Spinal cord (tissue), 10 donors: ENCODE data around the gene SPATA31D3. TPM values are rescaled to one million over a fixed set of nuclear protein-coding genes. Genes with fewer than 3 reads are reported as not detected.
A peak's percentile ranks its signal among the peaks of the same experiment; 100 is the strongest.
"Not testable (repeated sequence)": the region's sequence is repeated elsewhere in the genome, so short reads cannot be mapped to it uniquely, and the experiment has no call there.

Experiments
- DNase-seq, 6 donors: peaks; one replicate each; pipeline versions ENCODE4 v3.0.0 to v3.0.0-alpha.2; 2013 to 2015; ENCODE audit warnings: low spot score in 6 of 6, low read depth in 4 of 6
- H3K27ac ChIP-seq: one replicate; pipeline ENCODE4 v1.5.1; 2013; ENCODE audit warnings: low read depth, low read length, control low read depth
- H3K27me3 ChIP-seq: one replicate; pipeline ENCODE4 v1.6.1; 2013; ENCODE audit warnings: low read length; ENCODE audit not compliant: control insufficient read depth, insufficient read depth
- H3K36me3 ChIP-seq: one replicate; pipeline ENCODE4 v1.6.1; 2013; ENCODE audit warnings: low read length; ENCODE audit not compliant: control insufficient read depth, insufficient read depth
- H3K4me1 ChIP-seq: one replicate; pipeline ENCODE4 v1.6.1; 2013; ENCODE audit warnings: low read length; ENCODE audit not compliant: control insufficient read depth, insufficient read depth
- H3K4me3 ChIP-seq: one replicate; pipeline ENCODE4 v1.5.1; 2013; ENCODE audit warnings: low read depth, low read length, control low read depth
- H3K9me3 ChIP-seq: one replicate; pipeline ENCODE4 v1.6.1; 2013; ENCODE audit warnings: low read length; ENCODE audit not compliant: control insufficient read depth, insufficient read depth
- WGBS: methylation state at CpG from one replicate; pipeline ENCODE4 v1.1.5; 2013; ENCODE audit warnings: missing lambda C conversion rate; ENCODE audit not compliant: insufficient coverage; 5-methylcytosine and 5-hydroxymethylcytosine counted together
- long read RNA-seq, 4 donors: transcript quantifications; one replicate each; lab custom pipeline, GENCODE V29; 2026
- polyA plus RNA-seq, 2 donors: library from polyadenylated mRNA; unstranded; fragments of 120-200 nt; gene quantifications; one replicate each; pipeline ENCODE4 v1.2.1, GENCODE V29; 2013; ENCODE audit not compliant: insufficient read length in 2 of 2
- total RNA-seq, 2 donors: library from RNA; depleted of rRNA in 1 of 2; stranded (reverse); fragments of 120-200 nt in 1 of 2; fragments of >200 nt in 1 of 2; gene quantifications; one replicate each; pipeline versions ENCODE4 v1.2.3 to v1.2.4, GENCODE V29; 2013 to 2014
- donor health status: healthy.

Gene SPATA31D3
- total RNA-seq = not detected
- not detected for polyA plus RNA-seq
- long read RNA-seq, donor 1 = 0 reads
- long read RNA-seq, donor 2 = 0 reads
- long read RNA-seq, donor 3 = 0 reads
- long read RNA-seq, donor 4 = 0 reads

DNA sequence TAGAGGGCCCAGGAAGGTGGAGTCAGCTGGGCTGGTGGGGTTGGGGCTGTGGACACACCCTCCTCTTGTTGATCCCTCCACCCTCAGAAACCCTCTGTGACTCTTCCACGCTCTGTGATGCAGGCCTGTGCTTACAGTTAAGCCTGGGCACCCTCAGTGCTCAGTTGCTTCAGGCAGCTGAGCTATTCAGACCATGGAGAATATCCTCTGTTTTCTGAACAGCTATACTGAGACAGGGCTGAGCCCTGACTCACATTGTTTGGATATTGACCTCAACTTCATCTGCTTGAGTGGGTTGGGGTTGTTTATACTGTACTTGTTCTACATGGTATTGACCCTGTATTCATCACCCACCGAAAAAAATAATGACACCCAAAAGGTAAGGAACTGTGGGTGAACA, at the start of gene SPATA31D3:
Gene SPATA31D3 (plus strand): TSS at position 108 of the 400 bp plus-strand sequence. CDS start 86 bp downstream, at position 194.
- H3K27me3 ChIP-seq, H3K9me3 ChIP-seq, H3K4me1 ChIP-seq, H3K27ac ChIP-seq, DNase-seq, H3K4me3 ChIP-seq, H3K36me3 ChIP-seq: not testable (repeated sequence)
- WGBS = no CpG with 5 or more reads among the region's 2 CpGs

DNA sequence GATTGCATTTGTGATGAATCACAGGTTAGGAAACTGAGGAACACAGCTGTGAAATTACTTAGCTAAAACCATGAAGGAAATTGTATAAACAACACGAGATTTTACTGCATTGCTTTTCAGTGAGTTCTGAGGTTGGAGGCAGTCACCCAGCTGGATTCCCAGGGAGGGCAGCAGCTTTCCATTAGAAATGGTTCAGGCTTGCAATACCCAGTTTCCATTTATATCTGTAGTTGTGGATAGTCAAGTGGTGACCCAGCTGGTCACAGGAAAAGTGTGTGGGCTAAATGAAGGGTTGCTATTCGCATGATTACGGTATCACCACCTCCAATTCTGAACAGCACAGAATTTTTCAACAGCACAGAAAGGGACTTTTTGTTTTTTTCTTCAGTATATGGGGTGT, 49.4 kb upstream of the SPATA31D3 start:
- Histone ChIP-seq H3K9me3 (no peaks in the 10 kb centered on the region), H3K27me3 (no peaks in the 10 kb centered on the region), H3K4me3 (no peak overlapping the region), H3K4me1 (no peaks in the 10 kb centered on the region), H3K36me3 (no peaks in the 10 kb centered on the region), H3K27ac (no peak overlapping the region)
- WGBS = 100% methylated on average over 1 of the region's 3 CpGs
- DNase-seq = no peak

DNA sequence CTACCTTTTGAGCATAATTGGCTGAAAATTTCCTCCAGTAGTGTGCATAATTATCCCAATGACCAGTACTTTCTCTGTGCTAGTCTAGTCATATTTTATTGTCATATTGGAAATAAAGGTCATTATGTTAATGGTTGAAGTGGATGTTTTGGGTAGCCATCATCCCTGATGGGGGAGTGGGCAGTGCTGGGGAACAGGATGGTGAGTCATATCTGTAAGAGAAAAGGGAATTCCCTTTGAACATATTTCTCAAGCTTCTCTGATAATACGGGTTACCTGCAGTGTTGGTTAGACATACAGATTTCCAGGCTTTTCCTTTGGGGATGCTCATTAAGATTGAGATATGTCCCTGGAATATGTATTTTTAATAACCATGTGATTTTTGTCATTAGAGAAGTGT, 48.4 kb upstream of the SPATA31D3 start:
- H3K27me3 ChIP-seq = no peaks in the 10 kb centered on the region
- H3K27ac ChIP-seq = no peak overlapping the region
- no peaks in the 10 kb centered on the region for H3K4me1 ChIP-seq
- H3K9me3 ChIP-seq = no peaks in the 10 kb centered on the region
- no peak for DNase-seq
- 100% methylated on average over 1 of the region's 1 CpG for WGBS
- no peak overlapping the region for H3K4me3 ChIP-seq
- H3K36me3 ChIP-seq = no peaks in the 10 kb centered on the region

DNA sequence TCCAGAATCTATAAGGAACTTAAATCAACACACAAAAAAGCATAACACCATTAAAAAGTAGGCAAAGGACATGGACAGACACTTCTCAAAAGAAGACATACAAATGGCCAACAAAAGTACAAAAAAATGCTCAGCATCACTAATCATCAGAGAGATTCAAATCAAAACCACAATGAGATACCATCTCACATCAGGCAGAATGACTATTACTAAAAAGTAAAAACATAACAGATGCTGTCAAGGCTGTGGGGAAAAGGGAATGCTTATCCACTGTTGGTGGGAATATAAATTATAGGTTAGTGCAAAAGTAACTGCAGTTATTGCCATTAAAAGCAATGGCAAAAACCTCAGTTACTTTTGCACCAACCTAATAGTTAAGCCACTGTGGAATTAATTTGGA, 47.2 kb upstream of the SPATA31D3 start:
- Histone ChIP-seq H3K27ac (no peak overlapping the region), H3K4me1 (no peaks in the 10 kb centered on the region), H3K4me3 (no peak overlapping the region), H3K9me3 (no peaks in the 10 kb centered on the region), H3K27me3 (no peaks in the 10 kb centered on the region), H3K36me3 (no peaks in the 10 kb centered on the region)
- no peak for DNase-seq

DNA sequence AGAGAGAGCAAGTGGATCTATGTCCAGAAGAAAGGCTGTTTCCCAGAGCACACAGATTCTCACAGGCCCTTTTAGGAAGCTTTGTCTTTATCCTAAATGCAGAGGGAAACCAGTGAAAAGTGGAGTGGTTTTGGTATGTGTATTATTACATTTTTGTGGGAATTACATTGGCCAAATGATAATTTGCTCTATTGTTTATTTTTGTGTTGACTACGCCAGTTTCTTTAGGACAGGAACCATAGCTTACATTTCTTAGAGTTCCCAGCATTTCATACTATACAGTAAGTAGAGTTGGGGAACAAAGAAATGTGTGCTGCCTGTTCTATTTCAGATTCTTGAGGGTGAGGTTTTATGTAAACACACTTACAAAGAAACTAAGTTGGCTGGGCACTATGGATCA, 44.4 kb upstream of the SPATA31D3 start:
- Histone ChIP-seq H3K9me3 (no peaks in the 10 kb centered on the region), H3K27ac (no peak overlapping the region), H3K36me3 (no peaks in the 10 kb centered on the region), H3K4me3 (no peak overlapping the region), H3K27me3 (no peaks in the 10 kb centered on the region), H3K4me1 (no peaks in the 10 kb centered on the region)
- no peak for DNase-seq
- WGBS = no CpG with 5 or more reads among the region's 1 CpG

DNA sequence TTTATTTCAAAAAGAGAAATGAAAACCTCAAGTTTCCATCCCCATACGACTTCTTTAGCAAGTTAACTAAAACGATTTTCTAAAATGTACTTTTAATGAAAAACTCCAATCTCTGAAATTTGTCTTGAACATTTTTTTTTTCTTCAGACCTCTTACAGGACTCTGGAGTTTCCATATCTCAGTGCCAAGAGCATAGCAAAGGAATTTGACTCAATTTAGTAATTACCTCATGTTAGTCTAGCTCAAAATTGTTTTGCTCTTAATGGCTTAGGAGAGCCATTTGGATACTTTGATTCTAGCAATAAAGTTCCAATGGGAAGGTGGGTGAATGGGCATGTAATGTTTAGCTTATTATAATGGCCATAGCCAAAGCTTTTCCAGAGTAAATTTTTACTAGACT, 41.1 kb upstream of the SPATA31D3 start:
- Histone ChIP-seq H3K36me3 (no peaks in the 10 kb centered on the region), H3K9me3 (no peaks in the 10 kb centered on the region), H3K4me3 (no peak overlapping the region), H3K27me3 (no peaks in the 10 kb centered on the region), H3K4me1 (no peaks in the 10 kb centered on the region), H3K27ac (no peak overlapping the region)
- peak in 1 of 6 donors; percentile 64 for DNase-seq
- 88% methylated on average over 2 of the region's 2 CpGs for WGBS

DNA sequence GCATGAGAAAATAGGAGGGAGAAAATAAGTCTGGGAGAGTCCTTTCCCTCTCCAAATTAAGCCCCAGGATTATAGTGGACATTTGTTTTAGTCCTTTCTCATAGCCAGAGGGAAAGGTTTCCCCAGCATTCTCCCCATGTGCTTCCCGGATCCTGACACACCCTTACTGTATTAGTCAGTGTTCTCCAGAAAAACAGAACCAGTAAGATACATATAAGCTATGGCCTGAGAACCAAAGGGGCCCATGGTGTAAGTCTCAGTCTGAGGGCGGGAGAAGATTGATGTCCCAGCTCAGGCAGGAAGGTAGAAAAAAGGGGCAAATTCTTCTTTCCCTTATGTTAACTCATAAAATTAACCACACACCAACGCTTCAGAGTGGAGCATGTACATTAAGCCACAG, 40.7 kb upstream of the SPATA31D3 start:
- no peak for DNase-seq
- H3K36me3 ChIP-seq = no peaks in the 10 kb centered on the region
- no peak overlapping the region for H3K27ac ChIP-seq
- no CpG with 5 or more reads among the region's 3 CpGs for WGBS
- no peaks in the 10 kb centered on the region for H3K27me3 ChIP-seq
- no peaks in the 10 kb centered on the region for H3K4me1 ChIP-seq
- no peaks in the 10 kb centered on the region for H3K9me3 ChIP-seq
- no peak overlapping the region for H3K4me3 ChIP-seq

DNA sequence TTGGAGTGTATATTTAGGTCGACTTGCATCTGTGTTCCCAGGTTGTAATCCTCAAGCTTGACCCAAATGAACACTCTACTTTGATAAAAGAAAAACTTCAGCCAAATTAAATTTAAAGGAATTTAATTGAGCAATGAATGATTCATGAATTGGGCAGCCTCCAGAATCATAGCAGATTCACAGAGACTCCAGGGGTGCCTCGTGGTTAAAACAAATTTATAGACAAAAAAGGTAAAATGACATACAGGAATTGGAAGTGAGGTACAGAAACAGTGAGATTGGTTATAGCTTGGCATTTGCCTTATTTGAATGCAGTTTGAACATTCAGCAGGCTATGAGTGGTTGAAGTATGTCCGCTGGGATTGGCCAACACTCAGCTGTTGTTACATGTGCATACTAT, 36.6 kb upstream of the SPATA31D3 start:
- Histone ChIP-seq H3K4me3 (no peak overlapping the region), H3K4me1 (no peaks in the 10 kb centered on the region), H3K9me3 (no peaks in the 10 kb centered on the region), H3K27me3 (no peaks in the 10 kb centered on the region), H3K36me3 (no peaks in the 10 kb centered on the region), H3K27ac (no peak overlapping the region)
- WGBS = no CpG with 5 or more reads among the region's 3 CpGs
- DNase-seq = no peak

DNA sequence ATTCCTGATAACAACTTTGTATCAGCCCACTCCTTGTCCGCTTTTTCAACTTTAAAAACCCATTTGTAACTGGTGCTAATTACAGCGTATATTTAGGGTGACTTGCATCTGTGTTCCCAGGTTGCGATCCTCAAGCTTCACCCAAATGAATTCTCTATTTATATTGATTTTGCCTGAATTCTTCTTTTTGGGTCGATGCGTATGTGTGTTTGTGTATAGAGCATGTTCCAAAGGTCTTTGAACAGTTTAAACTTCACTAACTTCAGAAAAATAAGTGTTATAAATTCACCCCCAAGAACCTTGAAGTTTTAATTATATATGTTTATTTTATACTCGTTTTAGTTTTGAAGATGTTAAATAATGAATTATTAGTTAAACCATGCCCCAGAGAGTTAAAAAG, 31.2 kb upstream of the SPATA31D3 start:
- Histone ChIP-seq H3K27ac (no peak overlapping the region), H3K4me1 (no peaks in the 10 kb centered on the region), H3K36me3 (no peaks in the 10 kb centered on the region), H3K27me3 (no peaks in the 10 kb centered on the region), H3K4me3 (no peak overlapping the region), H3K9me3 (no peaks in the 10 kb centered on the region)
- WGBS = no CpG with 5 or more reads among the region's 6 CpGs
- no peak for DNase-seq

DNA sequence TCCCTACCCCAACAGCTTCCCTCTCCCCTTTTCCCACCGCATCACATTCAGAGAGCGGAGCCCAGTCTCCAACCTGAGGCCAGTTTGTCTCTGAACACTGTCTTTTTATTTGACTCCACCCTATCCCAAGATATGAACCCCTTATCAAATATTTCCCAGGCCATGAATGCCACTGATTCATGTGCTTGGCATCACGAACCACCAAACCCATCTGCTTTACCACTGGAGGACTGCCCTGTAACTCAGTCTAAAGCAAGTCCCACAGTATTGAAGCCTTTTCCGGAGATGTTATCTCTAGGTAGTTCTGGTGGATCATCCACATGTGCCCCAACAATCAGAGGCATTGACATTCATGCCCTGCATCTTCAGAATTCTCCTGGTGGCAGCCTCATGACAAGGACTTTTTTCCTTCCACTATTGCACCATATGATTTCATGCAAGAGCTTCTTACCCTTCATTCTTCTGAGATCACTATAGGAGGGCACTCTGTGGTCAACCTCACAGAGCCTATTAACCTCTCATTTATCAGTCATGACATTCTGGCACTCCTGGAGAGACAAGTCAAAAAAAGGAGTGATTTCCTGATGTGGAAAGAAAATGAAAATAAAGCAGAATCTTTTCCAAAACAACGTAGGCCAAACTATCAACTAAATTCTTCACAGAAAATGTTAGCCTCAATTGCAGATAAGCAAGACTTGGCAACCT, 27.3 kb upstream of the SPATA31D3 start:
- Histone ChIP-seq H3K4me1 (no peaks in the 10 kb centered on the region), H3K9me3 (no peaks in the 10 kb centered on the region), H3K27me3 (no peaks in the 10 kb centered on the region), H3K36me3 (no peaks in the 10 kb centered on the region), H3K27ac (no peak overlapping the region), H3K4me3 (no peak overlapping the region)
- DNase-seq = no peak
- WGBS = 96% methylated on average over 4 of the region's 5 CpGs
